Liver (tissue), 9 donors: ENCODE measurements around the gene RAB9B. TPM values are rescaled to one million over a fixed set of nuclear protein-coding genes. Genes with fewer than 3 reads are reported as not detected.

Experiments
- DNase-seq: peaks from one replicate; pipeline ENCODE4 v3.0.0-alpha.2; 2017; ENCODE audit warnings: low spot score
- H3K27ac ChIP-seq, 2 donors: one replicate each; pipeline ENCODE4 v1.7.0; 2013; ENCODE audit warnings: inconsistent platforms in 2 of 2, low read length in 2 of 2, control low read depth in 1 of 2, low read depth in 1 of 2, mild to moderate bottlenecking in 1 of 2
- H3K27me3 ChIP-seq, 4 donors: one replicate each; pipeline versions ENCODE4 v1.6.1 to v1.7.0; 2013; ENCODE audit warnings: low read length in 3 of 4, inconsistent platforms in 1 of 4, mild to moderate bottlenecking in 1 of 4, moderate library complexity in 1 of 4; ENCODE audit not compliant: control insufficient read depth in 4 of 4, insufficient read depth in 4 of 4
- H3K36me3 ChIP-seq, 4 donors: one replicate each; pipeline versions ENCODE4 v1.6.1 to v1.7.0; 2013; ENCODE audit warnings: low read length in 3 of 4, mild to moderate bottlenecking in 3 of 4, low read depth in 1 of 4, moderate library complexity in 1 of 4; ENCODE audit not compliant: control insufficient read depth in 4 of 4, insufficient read depth in 3 of 4
- H3K4me1 ChIP-seq, 4 donors: one replicate each; pipeline versions ENCODE4 v1.6.1 to v1.7.0; 2013; ENCODE audit warnings: low read length in 3 of 4, mild to moderate bottlenecking in 3 of 4, moderate library complexity in 1 of 4; ENCODE audit not compliant: control insufficient read depth in 4 of 4, insufficient read depth in 4 of 4
- H3K4me3 ChIP-seq, 3 donors: one replicate each; pipeline versions ENCODE4 v1.6.1 to v1.7.0; 2013; ENCODE audit warnings: low read length in 3 of 3, control low read depth in 1 of 3, low read depth in 1 of 3, mild to moderate bottlenecking in 1 of 3
- H3K9ac ChIP-seq, 2 donors: one replicate each; pipeline ENCODE4 v1.7.0; 2013; ENCODE audit warnings: low read length in 2 of 2, mild to moderate bottlenecking in 2 of 2, moderate library complexity in 2 of 2, control low read depth in 1 of 2, low read depth in 1 of 2
- H3K9me3 ChIP-seq, 4 donors: one replicate each; pipeline versions ENCODE4 v1.6.1 to v1.7.0; 2013; ENCODE audit warnings: low read length in 3 of 4; ENCODE audit not compliant: control insufficient read depth in 4 of 4
- ATF3 ChIP-seq: IDR thresholded peaks from 2 replicates; pipeline ENCODE4 v1.6.1; 2016; ENCODE audit warnings: antibody characterized with exemption
- FOXA1 ChIP-seq: IDR thresholded peaks from 2 replicates; pipeline ENCODE4 v1.6.1; 2016; ENCODE audit warnings: antibody characterized with exemption
- GABPA ChIP-seq, 2 donors: IDR thresholded peaks in 1 of 2; conservative IDR thresholded peaks in 1 of 2; 2 replicates each; pipeline ENCODE4 v1.6.1; 2016; ENCODE audit warnings: antibody characterized with exemption in 2 of 2, mild to moderate bottlenecking in 1 of 2, moderate library complexity in 1 of 2
- HNF4A ChIP-seq, 2 donors: conservative IDR thresholded peaks; 2 replicates each; pipeline ENCODE4 v1.6.1; 2016; ENCODE audit warnings: antibody characterized with exemption in 2 of 2, mild to moderate bottlenecking in 2 of 2
- HNF4G ChIP-seq: IDR thresholded peaks from 2 replicates; pipeline ENCODE4 v1.6.1; 2016; ENCODE audit warnings: antibody characterized with exemption
- JUND ChIP-seq, 2 donors: IDR thresholded peaks; 2 replicates each; pipeline ENCODE4 v1.6.1; 2016; ENCODE audit warnings: antibody characterized with exemption in 2 of 2
- MAX ChIP-seq: IDR thresholded peaks from 2 replicates; pipeline ENCODE4 v1.6.1; 2016; ENCODE audit warnings: antibody characterized with exemption
- RAD21 ChIP-seq, 2 donors: IDR thresholded peaks; 2 replicates each; pipeline ENCODE4 v1.6.1; 2016; ENCODE audit warnings: antibody characterized with exemption in 2 of 2, mild to moderate bottlenecking in 2 of 2
- REST ChIP-seq: IDR thresholded peaks from 2 replicates; pipeline ENCODE4 v1.6.1; 2016; ENCODE audit warnings: antibody characterized with exemption, mild to moderate bottlenecking
- RXRA ChIP-seq, 2 donors: IDR thresholded peaks; 2 replicates each; pipeline ENCODE4 v1.6.1; 2017 to 2018; ENCODE audit warnings: antibody characterized with exemption in 2 of 2, mild to moderate bottlenecking in 1 of 2
- SP1 ChIP-seq: IDR thresholded peaks from 2 replicates; pipeline ENCODE4 v1.6.1; 2018; ENCODE audit warnings: antibody characterized with exemption, mild to moderate bottlenecking
- TAF1 ChIP-seq: conservative IDR thresholded peaks from 2 replicates; pipeline ENCODE4 v1.6.1; 2016; ENCODE audit warnings: antibody characterized with exemption, mild to moderate bottlenecking
- YY1 ChIP-seq: IDR thresholded peaks from 2 replicates; pipeline ENCODE4 v1.6.1; 2016; ENCODE audit warnings: antibody characterized with exemption, mild to moderate bottlenecking
- ZBTB33 ChIP-seq: IDR thresholded peaks from 2 replicates; pipeline ENCODE4 v1.6.1; 2016; ENCODE audit warnings: antibody characterized with exemption
- WGBS: extraction: QIAGEN DNeasy Blood & Tissue Kit; methylation state at CpG from one replicate; pipeline ENCODE4 v1.1.7; 2013; 5-methylcytosine and 5-hydroxymethylcytosine counted together
- polyA plus RNA-seq, 2 donors: library from polyadenylated mRNA; stranded (reverse) in 1 of 2; unstranded in 1 of 2; fragments of 200-250 nt in 1 of 2; fragments of >200 nt in 1 of 2; fragmentation: Nextera tagmentation in 1 of 2; extraction: Ambion mirVana in 1 of 2; gene quantifications; one replicate each; pipeline versions ENCODE4 v1.2.1 to v1.2.3, GENCODE V29; 2013 to 2015
- total RNA-seq, 2 donors: library from RNA; depleted of rRNA; stranded (reverse); fragments of >200 nt; gene quantifications; one replicate each; pipeline ENCODE4 v1.2.3, GENCODE V29; 2014
- donor health status: healthy.
- donor health status: healthy.
- donor health status: healthy.
- donor health status: healthy.
- donor health status: healthy.

RAB9B gene
- total RNA-seq (under 1 TPM; 0.33 to 0.51 TPM), polyA plus RNA-seq (under 1 TPM; 0.07 to 0.12 TPM)

- Histone ChIP-seq H3K36me3 (no peaks in the 10 kb centered on the region), H3K27me3 (peaks cover 0 to 8% (median 0%) of the 10 kb centered on the region in 4 donors), H3K9ac (no peak within 1 kb of the TSS), H3K27ac (no peak within 1 kb of the TSS), H3K9me3 (no peaks in the 10 kb centered on the region), H3K4me3 (peak within 1 kb of the TSS; percentile 27 to 54 (median 33)), H3K4me1 (peaks cover 0 to 9% (median 0%) of the 10 kb centered on the region in 4 donors)
- DNase-seq = peak; percentile 52
- TF ChIP-seq ZBTB33 = no peak
- TF ChIP-seq REST = no peak
- TF ChIP-seq FOXA1 = no peak
- no peak for TF ChIP-seq RAD21 (IDR thresholded peaks at IDR 0.05)
- TF ChIP-seq SP1 = no peak
- TF ChIP-seq MAX = no peak
- TF ChIP-seq GABPA (IDR thresholded peaks at IDR 0.05 in 1 of 2, conservative IDR thresholded peaks at IDR 0.05 in 1 of 2) = no peak
- TF ChIP-seq HNF4A (conservative IDR thresholded peaks at IDR 0.05) = no peak
- no peak for TF ChIP-seq YY1
- no peak for TF ChIP-seq RXRA (IDR thresholded peaks at IDR 0.05)
- TF ChIP-seq JUND (IDR thresholded peaks at IDR 0.05) = no peak
- TF ChIP-seq TAF1 = no peak
- no peak for TF ChIP-seq ATF3
- TF ChIP-seq HNF4G = no peak
- WGBS = 6% methylated on average over 45 of the region's 54 CpGs
These were observed at the start of gene RAB9B for GRCh38 chrX:103831803-103832544. RAB9B (minus strand) TSS chrX:103832257; CDS start chrX:103825784, 6,473 bp downstream.

GRCh38 chrX:103879339-103879738 is 47.3 kb upstream of the RAB9B start:
- no peak for TF ChIP-seq ZBTB33
- H3K9me3 ChIP-seq = no peaks in the 10 kb centered on the region
- 73% methylated on average over 2 of the region's 2 CpGs for WGBS
- H3K4me3 ChIP-seq = no peak overlapping the region
- H3K27ac ChIP-seq = no peak overlapping the region
- no peaks in the 10 kb centered on the region for H3K27me3 ChIP-seq
- H3K9ac ChIP-seq = no peak overlapping the region
- DNase-seq = no peak
- H3K36me3 ChIP-seq = no peaks in the 10 kb centered on the region
- H3K4me1 ChIP-seq = no peaks in the 10 kb centered on the region
